HG03457 (cell line): ENCODE results near the gene NNAT.
"Not testable (repeated sequence)": the region's sequence is repeated elsewhere in the genome, so short reads cannot be mapped to it uniquely, and the experiment has no call there.

Experiments used
- ATAC-seq: cut with Tn5 transposase; IDR thresholded peaks from one replicate; pipeline ENCODE4 v1.9.1; 2021; ENCODE audit warnings: moderate number of reproducible peaks; ENCODE audit not compliant: unreplicated experiment

The NNAT gene, protein sequence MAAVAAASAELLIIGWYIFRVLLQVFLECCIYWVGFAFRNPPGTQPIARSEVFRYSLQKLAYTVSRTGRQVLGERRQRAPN

DNA sequence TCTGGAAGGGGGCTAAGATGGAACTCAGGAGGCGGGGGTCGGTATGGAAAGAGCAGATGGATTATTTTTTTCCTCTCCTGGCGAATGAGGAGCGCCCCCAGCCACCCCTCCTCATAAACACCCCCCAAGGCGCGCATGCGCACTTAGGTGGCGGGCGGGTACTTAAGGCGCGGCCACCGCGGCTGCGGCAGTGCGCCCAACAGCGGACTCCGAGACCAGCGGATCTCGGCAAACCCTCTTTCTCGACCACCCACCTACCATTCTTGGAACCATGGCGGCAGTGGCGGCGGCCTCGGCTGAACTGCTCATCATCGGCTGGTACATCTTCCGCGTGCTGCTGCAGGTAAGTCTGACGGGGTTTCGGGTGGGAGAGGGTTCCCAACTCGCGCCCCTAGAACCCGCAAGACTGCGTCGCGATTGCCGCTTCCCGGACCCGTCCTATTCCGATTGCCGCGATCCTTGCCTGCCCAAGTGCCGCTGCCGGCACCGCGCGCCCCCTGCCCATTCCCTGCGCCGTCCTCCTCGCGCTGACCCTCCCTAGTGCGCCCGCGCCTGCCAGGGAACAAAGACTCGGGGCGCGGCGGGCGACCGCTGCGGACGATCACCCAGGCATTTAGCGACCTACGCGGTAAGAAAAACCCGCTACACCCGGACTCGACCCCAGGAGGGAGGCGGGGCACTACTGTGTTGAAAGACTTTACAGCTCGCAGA is at the start of gene NNAT:
TSS of gene NNAT (plus strand) at position 190 of the 711 bp plus-strand sequence. CDS start at position 272, 82 bp downstream.
- no peak for ATAC-seq

DNA sequence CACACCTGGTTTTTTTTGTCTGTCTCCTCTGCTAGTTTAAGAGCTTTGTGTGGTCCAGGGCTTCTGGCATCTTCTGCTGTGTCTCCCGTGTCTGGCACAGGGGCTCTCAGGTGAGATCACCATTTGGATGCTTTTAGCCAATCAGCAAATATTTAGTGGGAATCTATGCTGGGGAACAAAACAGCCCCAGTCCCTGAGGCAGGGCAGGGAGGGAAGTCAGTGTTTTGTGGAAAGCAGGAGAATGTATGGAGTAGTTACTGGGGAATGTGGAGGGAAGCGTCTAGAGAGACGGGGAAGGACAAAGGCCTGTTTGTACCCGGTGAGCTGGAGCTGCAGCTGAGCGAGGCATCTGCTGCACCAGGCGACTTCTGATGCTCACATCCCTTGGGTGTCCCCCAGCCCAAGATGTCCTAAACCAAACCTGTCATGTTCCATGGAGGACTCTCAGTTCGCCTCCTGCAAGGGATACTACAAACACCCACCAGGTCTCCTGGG is 49.3 kb upstream of the NNAT start:
- ATAC-seq = no peak

DNA sequence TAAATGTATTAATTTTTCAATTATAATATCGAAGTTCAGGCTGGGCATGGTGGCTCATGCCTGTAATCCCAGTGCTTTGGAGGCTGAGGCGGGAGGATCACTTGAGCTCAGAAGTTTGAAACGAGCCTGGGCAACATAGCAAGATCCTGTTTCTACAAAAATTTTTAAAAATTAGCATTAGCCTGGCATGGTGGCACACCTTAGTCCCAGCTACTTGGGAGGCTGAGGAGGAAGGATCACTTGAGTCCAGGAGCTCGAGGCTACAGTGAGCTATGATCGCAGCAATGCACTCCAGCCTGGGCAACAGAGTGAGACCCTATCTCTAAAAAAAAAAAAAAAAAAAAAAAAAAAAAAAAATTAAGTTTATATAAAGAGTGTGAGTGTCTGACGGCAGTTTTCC is 48.6 kb upstream of the NNAT start:
- ATAC-seq = not testable (repeated sequence)

DNA sequence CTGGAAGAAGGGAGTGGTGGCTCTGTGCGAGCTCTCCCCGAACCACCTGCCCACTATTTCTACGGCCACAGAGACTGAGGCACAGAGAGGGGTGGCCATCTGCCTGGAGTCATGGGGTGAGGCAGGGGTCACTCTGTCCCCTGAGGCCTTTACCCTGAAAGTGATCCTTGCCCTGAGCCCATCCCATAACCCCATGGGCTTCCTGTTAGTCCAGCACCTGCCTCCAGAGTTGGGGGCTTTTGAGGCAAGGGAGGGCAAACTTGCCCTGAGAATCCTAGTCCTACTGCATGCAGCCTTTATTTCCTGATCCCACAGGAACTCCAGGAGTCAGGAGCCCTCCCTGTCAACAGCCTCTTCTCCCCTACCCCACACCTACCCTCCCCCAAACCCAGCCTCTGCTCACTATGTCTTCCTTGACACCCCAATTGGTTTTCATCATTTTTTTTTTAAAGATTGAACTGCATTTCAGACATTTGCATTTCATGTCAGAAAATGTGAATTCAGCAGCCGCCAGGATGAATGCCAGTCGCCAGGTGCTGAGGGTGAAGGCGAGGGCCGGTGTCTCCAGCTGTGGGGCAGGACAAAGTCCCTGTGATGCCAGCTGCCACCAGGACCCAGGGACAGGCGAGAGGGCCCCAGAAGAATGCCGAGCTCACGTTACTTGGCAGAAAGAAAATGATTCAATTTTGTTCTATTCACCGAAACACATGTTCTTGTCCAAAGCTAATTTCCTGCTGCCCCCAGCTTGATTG is 47.6 kb upstream of the NNAT start:
- no peak for ATAC-seq

DNA sequence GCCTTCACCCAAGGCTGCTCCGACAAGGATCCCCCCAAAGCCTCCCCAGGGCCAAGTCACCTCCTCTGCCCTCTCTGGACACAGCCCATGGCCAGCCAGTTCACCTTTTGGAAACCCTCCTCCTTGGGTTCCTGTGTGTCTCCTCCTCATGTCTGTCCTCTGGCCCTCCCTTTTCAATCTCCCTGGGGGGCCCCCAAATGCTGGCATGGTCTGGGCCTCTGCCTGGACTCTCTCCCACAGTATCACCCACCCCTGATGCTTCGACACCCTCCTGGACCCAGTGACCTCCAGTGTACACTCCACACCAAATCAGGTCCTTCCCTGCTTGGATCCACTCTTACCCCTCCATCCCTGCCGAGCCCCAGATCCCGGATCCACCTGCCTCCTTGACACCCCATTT is 46.7 kb upstream of the NNAT start:
- no peak for ATAC-seq

DNA sequence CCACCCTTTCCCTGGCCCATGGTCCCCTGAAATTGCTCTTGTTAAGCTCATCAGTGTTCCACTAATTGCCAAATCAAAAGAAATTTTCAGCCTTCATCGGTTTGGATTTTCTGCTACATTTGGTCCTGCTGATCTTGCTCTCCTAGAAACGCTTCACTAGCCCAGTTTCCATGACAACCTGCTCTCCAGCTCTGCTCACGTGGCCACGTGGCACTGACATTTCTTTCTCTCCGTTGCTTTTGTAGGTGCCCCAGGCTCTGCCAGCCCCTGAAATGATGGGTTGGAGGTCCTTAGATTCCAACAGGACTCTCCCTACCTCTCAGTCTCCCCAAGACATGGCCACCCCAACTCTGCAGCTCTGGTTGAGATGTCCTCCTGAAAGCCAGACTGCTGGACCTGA is 45.8 kb upstream of the NNAT start:
- ATAC-seq = no peak

DNA sequence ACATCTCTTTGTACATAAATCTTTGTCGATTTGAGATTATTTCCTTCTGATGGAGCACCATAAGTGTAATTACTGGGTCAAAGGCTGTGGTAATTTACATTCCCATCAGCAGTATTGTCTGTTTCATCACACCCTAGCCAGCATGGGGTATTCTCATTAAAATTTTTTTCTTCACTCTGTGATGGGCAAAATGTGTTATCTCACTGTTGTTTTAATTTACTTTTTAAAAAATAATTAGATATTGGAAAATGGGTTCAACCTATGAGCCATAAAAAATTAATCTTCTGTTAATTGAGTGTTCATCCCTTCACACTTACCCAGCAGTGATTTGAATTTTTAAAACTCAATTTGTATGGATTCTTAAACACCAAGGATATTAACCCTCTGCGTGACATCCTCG is 44.0 kb upstream of the NNAT start:
- ATAC-seq = no peak

DNA sequence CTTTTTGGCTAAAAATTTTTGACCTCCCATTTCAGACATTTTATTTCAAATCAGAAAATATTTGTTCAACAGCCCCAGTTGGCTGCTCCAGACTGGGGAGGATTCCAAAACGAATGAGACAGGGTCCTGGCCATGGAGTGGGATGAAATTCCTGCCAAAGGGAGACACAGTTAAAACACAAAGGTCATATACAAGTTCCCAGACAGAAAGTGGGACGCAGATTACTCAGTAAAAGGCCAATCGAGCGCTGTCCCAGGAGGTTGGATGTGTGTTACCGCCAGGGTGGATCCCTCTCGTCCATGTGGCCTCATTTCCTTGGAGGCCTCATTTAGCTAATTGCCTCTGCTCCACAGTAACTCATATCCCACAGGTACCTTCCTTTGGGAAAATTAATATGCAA is 41.8 kb upstream of the NNAT start:
- ATAC-seq = no peak

DNA sequence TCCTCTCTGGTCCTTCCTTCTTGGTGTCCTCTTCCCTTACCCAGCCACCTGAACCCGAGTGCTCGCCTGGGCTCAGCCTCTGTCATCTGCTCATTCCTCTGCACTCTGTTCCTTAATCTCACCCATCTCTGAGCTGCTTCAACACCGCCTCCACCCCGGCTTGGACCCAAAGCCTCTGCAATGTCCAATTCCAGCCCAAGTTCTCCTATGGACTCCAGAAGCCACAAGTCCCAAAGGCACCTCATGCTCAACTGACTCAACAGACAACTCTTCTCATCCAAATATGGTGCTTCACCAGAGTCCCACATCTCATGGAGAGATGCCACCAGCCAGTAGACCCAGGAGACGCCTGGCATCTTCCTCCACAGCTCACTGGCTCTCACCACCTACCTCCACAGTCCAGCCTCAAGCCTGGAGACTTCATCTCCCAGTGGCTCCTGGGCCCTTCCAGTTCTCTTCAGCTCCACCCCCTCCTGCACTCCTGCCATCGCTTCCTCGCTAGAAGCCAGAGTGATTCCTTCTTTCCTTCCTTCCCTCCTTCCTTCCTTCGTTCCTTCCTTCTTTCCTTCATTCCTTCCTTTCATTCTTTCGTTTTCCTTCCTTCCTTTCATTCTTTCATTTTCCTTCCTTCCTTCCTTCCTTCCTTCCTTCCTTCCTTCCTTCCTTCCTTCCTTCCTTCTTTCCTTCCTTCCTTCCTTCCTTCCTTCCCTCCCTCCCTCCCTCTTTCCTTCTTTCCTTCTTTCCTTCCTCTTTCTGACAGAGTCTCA is 40.9 kb upstream of the NNAT start:
- no peak for ATAC-seq

DNA sequence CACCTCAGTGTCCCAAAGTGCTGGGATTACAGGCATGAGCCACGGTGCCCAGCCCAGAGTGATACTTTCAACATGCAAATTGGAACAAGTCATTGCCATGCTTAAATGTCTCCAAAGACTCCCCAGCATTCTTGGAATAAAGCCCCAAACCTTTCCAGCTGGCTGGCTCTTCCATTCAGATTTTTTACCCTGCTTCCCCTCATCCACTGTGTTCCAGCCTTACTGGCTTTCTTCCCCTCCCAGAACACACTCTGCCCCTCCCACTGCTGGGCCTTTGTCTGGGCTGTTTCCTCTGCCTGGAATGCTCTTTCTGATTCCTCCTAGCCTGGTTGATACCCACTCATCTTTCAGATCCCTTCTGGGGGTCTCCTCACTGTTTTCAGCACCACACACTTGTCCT is 40.1 kb upstream of the NNAT start:
- ATAC-seq = no peak

DNA sequence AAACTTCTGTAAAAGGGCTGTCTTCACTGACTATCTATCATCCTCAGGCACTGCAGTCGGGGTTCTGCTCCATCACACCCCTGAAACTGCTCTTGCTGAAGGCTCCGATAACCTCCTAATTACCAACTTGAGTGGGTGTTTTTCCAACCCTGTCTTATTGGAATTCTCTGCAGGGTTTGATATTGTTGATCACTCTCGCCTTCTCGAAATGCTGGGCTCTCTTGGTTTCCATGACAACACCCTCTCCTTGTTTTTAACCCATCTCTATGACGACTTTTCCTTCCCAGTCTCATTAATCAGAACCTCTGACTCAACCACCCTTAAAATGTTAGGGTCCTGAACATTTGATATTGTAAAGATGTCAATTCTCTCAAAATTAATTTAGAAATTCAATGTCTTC is 39.4 kb upstream of the NNAT start:
- no peak for ATAC-seq

DNA sequence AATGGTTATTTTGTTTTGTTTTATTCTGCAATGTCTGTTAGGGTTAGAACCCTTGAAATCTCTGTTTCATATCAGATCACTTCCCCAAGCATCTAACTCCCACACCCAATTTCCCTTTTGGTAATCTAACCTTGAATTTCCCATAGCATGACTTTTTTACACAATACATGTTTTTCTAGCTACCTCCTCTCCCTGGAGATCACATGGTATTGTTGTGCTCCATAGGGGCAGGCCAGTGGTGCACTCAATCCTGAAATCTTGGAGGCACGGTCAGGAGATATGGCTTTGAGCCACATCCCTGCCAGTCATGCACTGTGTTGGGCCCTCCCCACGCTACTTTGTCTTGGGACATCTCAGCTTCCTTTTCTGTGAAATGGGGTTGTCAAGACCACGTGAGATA is 36.7 kb upstream of the NNAT start:
- ATAC-seq = no peak

DNA sequence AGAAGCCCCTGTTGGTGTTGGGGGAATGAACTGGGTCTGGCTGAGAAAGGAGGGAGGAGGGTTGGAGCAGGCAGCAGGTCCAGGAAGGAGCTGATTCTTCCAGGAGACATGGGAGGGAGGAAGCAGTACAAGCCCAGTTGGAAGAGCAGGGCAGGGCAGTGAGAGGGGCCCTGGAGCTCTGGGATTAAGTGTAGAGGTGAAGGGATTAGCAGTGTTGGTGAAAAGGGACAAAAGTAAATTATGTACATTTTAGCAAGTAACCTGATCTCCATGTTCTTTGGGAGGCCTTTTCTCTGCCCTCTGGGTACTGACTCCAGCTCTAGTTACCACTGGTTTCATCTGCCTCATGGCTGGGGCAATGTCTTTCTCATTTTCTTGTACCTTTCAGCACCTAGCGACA is 34.8 kb upstream of the NNAT start:
- ATAC-seq = not testable (repeated sequence)

DNA sequence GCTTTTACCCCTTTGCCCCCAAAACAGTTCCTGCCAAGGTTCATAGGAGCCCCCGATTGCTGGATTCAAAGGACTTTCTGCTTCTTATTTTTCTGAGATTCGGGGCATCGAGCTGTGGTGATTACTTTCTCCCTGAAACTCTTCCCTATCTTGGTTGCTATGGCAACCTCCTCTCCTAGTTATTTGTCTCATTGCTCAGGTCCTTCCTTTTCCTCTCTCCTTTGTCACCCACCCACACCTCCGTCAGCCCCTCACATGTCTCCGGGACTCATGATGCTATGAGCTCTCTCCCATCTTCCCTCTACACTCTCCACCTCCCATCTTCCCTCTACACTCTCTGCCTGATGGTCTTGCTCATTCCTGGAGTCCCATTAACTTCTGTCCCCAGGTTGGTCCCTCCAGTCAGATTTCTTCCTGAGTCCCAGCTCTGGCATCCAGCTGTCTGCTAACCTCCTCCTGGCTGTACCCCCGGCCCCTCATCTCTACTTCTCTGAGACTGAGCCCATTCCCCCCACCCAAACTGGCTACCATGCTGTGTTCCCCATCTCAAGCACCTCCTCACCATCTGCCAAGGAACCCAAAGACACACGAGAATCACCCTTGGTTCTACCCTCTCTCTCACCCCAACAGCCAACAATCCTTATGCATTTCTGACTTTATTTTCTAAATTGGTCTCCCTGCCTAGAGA is 30.2 kb upstream of the NNAT start:
- no peak for ATAC-seq

DNA sequence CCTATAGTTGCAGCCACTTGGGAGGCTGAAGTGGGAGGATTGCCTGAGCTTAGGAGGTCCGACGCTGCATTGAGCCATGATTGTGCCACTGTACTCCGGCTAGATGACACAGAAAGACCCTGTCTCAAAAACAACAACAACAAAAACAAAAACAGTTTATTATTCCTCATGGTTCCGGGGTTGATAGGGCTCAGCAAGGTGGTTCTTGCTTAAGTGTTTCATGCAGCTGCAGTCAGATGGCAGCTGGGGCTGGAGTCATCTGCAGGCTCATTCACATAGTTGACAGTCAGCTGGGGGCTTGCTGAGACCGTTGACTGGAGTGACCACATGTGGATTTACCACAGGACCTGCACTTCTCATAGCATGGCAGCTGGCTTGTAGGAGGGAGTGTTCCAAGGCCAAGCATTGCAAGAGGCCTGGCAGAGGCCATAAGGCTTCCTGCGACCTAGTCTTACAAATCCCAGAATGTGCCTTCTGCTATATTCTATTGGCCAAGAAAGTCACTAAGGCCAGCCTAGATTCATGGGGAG is 28.9 kb upstream of the NNAT start:
- no peak for ATAC-seq

DNA sequence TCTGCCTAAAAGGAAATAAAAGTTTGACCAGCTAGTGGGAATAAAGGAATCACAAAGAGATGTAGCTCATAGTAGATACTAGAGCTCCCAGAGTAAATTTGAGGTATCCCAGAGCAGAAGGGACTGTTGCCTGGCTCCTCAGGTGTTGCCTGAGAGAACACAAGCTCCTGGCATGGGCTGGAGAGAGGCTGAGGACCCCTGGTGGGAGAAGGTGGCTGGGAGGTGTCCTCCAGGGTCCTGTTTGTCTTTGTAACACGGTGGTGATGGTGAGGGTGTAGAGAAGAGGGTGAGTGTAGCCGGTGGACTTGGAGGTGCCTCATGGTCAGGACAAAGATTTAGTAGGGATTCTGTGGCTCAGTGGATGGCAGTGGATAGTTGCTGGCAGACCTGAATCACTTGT is 28.1 kb upstream of the NNAT start:
- no peak for ATAC-seq

DNA sequence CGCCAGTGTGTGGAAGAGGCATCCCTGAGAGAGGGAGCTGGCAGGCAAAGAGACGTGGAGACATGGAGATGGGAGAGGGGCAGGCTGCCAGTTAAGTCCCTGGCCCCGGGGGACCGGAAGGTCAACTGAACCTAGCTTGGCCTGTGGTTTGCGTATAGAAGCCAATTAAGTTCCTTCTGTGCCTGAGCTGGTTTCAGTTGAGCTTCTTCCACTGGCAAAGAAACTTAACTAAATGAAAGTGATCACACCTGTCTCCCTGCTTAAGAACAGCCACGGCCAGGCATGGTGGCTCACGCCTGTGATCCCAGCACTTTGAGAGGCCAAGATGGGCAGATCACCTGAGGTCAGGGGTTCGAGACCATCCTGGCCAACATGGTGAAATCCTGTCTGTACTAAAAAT is 26.7 kb upstream of the NNAT start:
- ATAC-seq = no peak

DNA sequence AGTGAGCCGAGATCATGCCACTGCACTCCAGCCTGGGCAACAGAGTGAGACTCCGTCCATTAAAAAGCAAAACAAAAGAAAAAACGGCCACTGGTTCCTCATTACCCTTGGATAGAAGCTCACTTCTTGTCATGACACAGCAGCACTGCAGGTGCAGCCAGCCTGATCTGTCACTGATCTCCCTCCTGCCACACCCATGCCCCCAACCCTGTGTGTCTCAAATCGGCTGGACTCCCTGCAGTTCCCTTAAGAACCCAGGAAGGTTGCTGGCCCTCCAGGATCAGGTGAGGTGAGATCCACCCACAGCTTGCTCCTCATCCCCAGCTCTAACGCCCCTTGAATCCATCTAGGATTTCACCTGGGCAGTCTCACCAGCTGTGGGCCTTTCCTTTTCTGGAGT is 26.3 kb upstream of the NNAT start:
- no peak for ATAC-seq

DNA sequence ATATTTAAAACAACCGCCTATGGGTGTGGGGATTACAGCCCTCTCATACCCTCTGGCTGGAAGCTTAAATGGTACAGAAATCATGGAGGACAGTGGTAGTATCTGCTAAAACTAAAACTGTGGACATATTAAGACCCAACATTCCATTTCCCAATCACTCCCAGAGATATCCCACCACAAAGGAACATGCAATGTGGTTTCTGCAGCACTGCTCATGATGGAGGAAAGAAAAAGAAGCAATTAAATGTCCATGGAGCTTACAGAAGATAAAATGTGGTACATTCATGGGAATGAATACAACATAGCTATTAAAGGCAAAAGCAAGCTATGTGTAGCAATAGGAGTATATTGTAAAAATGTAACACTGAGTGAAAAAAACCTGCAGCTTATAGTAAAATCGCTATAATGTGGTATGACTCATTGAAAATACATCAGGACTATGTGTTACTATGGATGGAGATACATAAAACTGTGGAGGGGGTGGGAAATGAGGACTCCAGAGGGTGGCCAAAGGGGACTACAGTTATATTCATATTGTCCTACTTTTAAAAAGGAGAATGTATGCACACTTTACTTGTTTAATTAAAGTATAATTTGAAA is 22.9 kb upstream of the NNAT start:
- no peak for ATAC-seq

DNA sequence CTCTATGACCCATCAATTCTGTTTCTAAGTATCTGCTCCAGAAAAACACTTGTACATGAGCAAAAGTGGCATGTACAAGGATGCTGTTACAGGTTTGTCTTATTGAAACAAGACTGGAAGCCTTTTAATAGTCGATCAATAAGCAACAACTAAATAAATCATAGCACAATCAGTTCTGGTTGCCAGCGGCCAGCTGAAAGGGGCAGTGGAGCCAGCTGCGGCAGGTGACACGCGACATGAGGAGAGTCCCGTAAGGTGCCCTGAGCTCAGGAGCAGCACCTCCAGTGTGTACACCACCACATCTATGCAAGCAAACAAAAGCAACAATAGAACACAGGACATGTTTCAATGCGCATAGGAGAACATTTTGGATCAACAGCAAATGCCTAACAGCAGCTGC is 20.7 kb upstream of the NNAT start:
- ATAC-seq = no peak
